ENCODE data around the gene CCL23. TPM values are rescaled to one million over a fixed set of nuclear protein-coding genes. Genes with fewer than 3 reads are reported as not detected.

CCL23 gene
- 0.19 and 1.4 TPM in 2 replicates for total RNA-seq

GRCh38 chr17:36017799-36018198 is at the start of gene CCL23:
CCL23 (minus strand) TSS chr17:36017972; CDS start chr17:36017897, 75 bp downstream.

GRCh38 chr17:36063786-36064541 is 46.2 kb upstream of the CCL23 start, which contains the start of gene CCL18:
CCL18 (plus strand) TSS chr17:36064272; CDS start chr17:36064343, 71 bp downstream.

GRCh38 chr17:36001110-36001771 is 16.5 kb downstream of the CCL23 start, which contains the start of gene CCL15:
CCL15 (minus strand) TSS chr17:36001553; CDS start chr17:36001492, 61 bp downstream.

GRCh38 chr17:35986643-35987042 is 31.1 kb downstream of the CCL23 start, which contains the start of gene CCL14:
CCL14 (minus strand) TSS chr17:35986729; CDS start chr17:35986649, 80 bp downstream.

GRCh38 chr17:35981246-35981645 is 36.5 kb downstream of the CCL23 start, which contains the start of gene CCL16:
CCL16 (minus strand) TSS chr17:35981497; CDS start chr17:35981420, 77 bp downstream.

Other genes starting within 250 kb of the CCL23 start
- 3.8 TPM in 2 replicates for gene MMP28, start 222.3 kb downstream of the CCL23 start, total RNA-seq
- 72.7 and 91.7 TPM in 2 replicates for gene TAF15, start 208.5 kb downstream of the CCL23 start, total RNA-seq
- gene HEATR9, start 149.1 kb downstream of the CCL23 start, total RNA-seq, result not detected in 2 replicates
- 0.09 and 0.18 TPM in 2 replicates for gene CCL5, start 137.6 kb downstream of the CCL23 start, total RNA-seq
- gene RDM1, start 87.2 kb downstream of the CCL23 start, total RNA-seq, result 0.19 and 0.36 TPM in 2 replicates
- not detected in 2 replicates for gene LYZL6, start 74.3 kb downstream of the CCL23 start, total RNA-seq
- gene CCL16, start 36.5 kb downstream of the CCL23 start, total RNA-seq, result 0.18 and 0.19 TPM in 2 replicates
- 6.1 and 7.1 TPM in 2 replicates for gene CCL14, start 31.2 kb downstream of the CCL23 start, total RNA-seq
- gene CCL15, start 16.4 kb downstream of the CCL23 start, total RNA-seq, result not detected in 2 replicates
- not detected in 2 replicates for gene CCL18, start 46.3 kb upstream of the CCL23 start, total RNA-seq
- gene CCL3, start 72.2 kb upstream of the CCL23 start, total RNA-seq, result not detected in 2 replicates
- not detected in 2 replicates for gene CCL4, start 85.9 kb upstream of the CCL23 start, total RNA-seq
- 1.4 and 1.5 TPM in 2 replicates for gene TBC1D3B, start 158.7 kb upstream of the CCL23 start, total RNA-seq
- gene CCL3L1, start 178.8 kb upstream of the CCL23 start, total RNA-seq, result not detected in 2 replicates
- gene CCL4L2, start 193.1 kb upstream of the CCL23 start, total RNA-seq, result not detected in 2 replicates
- under 0.01 and 0.38 TPM in 2 replicates for gene TBC1D3I, start 246.6 kb upstream of the CCL23 start, total RNA-seq

Measured in endothelial cell of coronary artery (primary cell).